Measurements from ENCODE around the gene PAK1. TPM values are rescaled to one million over a fixed set of nuclear protein-coding genes. Genes with fewer than 3 reads are reported as not detected.

Gene PAK1
- total RNA-seq, 1 experiment from 2014 or later = 26.1 TPM

GRCh38 chr11:77418155-77418970, 55.5 kb downstream of the PAK1 start:
- Histone ChIP-seq H3K4me2 (ENCODE audit: low read length) (no peak overlapping the region), H3K9ac (ENCODE audit: low read length) (no peak overlapping the region), H3K9me3 (ENCODE audit: low read length) (no peaks in the 10 kb centered on the region), H3K27me3 (ENCODE audit: low read length) (no peaks in the 10 kb centered on the region), H3K9me2 (replicated peaks; ENCODE audit: low read length) (no peaks in the 10 kb centered on the region), H3K79me2 (ENCODE audit: low read length) (no peaks in the 10 kb centered on the region), H3K4me3 (ENCODE audit: low read length) (no peak overlapping the region), H3K4me1 (ENCODE audit: insufficient read depth, low read length) (peaks cover 5% of the 10 kb centered on the region), H3K36me3 (ENCODE audit: low read depth, low read length) (no peaks in the 10 kb centered on the region), H2AFZ (ENCODE audit: low read length) (no peak overlapping the region), H4K20me1 (ENCODE audit: low read length) (no peaks in the 10 kb centered on the region), H3F3A (ENCODE audit: low read length, unreplicated experiment) (no peaks in the 10 kb centered on the region), H3K27ac (ENCODE audit: low read length) (no peak overlapping the region)
- DNase-seq = no peak
- ChIA-PET POLR2A (ENCODE audit: unreplicated experiment) (no interaction called here), CTCF (interaction anchor here (0.6 kb wide), 1 partner anchor 179 kb away, joined by 5 read pairs; no protein-coding TSS in a partner anchor)
- TF ChIP-seq, protein P1, sequence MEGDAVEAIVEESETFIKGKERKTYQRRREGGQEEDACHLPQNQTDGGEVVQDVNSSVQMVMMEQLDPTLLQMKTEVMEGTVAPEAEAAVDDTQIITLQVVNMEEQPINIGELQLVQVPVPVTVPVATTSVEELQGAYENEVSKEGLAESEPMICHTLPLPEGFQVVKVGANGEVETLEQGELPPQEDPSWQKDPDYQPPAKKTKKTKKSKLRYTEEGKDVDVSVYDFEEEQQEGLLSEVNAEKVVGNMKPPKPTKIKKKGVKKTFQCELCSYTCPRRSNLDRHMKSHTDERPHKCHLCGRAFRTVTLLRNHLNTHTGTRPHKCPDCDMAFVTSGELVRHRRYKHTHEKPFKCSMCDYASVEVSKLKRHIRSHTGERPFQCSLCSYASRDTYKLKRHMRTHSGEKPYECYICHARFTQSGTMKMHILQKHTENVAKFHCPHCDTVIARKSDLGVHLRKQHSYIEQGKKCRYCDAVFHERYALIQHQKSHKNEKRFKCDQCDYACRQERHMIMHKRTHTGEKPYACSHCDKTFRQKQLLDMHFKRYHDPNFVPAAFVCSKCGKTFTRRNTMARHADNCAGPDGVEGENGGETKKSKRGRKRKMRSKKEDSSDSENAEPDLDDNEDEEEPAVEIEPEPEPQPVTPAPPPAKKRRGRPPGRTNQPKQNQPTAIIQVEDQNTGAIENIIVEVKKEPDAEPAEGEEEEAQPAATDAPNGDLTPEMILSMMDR (conservative IDR thresholded peaks at IDR 0.05; ENCODE audit: low read depth, low read length) = no peak
- TF ChIP-seq EZH2 (IDR thresholded peaks at IDR 0.05; ENCODE audit: low read length, unreplicated experiment) (no peak), EZH2phosphoT487 (IDR thresholded peaks at IDR 0.05; ENCODE audit: borderline replicate concordance, low read length) (no peak)
- no peak for ATAC-seq
- intact Hi-C loops (cut with micrococcal nuclease) = no loop called here
- BruUV-seq (replicated peaks) = no TSS peak

DNA sequence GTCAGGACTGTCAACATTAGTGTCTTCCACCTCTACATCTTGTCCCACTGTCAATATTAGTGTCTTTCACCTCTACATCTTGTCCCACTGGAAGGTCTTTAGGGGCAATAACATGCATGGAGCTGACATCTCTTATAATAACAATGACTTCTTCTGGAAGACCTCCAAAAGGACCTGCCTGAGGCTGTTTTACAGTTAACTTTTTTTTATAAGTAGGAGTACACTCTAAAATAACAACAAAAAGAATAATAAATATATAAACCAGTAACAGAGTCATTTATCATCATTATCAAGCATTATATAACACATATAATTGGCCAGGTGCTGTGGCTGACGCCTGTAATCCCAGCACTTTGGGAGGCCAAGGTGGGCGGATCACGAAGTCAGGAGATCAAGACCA, 57.5 kb downstream of the PAK1 start:
- no TSS peak for BruUV-seq (replicated peaks)
- DNase-seq (peak; percentile 24), ATAC-seq (no peak)
- Histone ChIP-seq H3K79me2 (ENCODE audit: low read length) (no peaks in the 10 kb centered on the region), H3K27me3 (ENCODE audit: low read length) (no peaks in the 10 kb centered on the region), H3K4me2 (ENCODE audit: low read length) (no peak overlapping the region), H3K9ac (ENCODE audit: low read length) (no peak overlapping the region), H3K9me3 (ENCODE audit: low read length) (no peaks in the 10 kb centered on the region), H3K4me3 (ENCODE audit: low read length) (no peak overlapping the region), H2AFZ (ENCODE audit: low read length) (no peak overlapping the region), H3K9me2 (replicated peaks; ENCODE audit: low read length) (no peaks in the 10 kb centered on the region), H3F3A (ENCODE audit: low read length, unreplicated experiment) (no peaks in the 10 kb centered on the region), H3K27ac (ENCODE audit: low read length) (no peak overlapping the region), H3K4me1 (ENCODE audit: insufficient read depth, low read length) (peaks cover 12% of the 10 kb centered on the region), H4K20me1 (ENCODE audit: low read length) (no peaks in the 10 kb centered on the region), H3K36me3 (ENCODE audit: low read depth, low read length) (no peaks in the 10 kb centered on the region)
- CTCF ChIA-PET = no interaction called here
- intact Hi-C loops (cut with micrococcal nuclease) = no loop called here
- POLR2A ChIA-PET (ENCODE audit: unreplicated experiment) = no interaction called here
- TF ChIP-seq EZH2phosphoT487 (IDR thresholded peaks at IDR 0.05; ENCODE audit: borderline replicate concordance, low read length) (no peak), EZH2 (IDR thresholded peaks at IDR 0.05; ENCODE audit: low read length, unreplicated experiment) (no peak)
- TF ChIP-seq, protein P1 (conservative IDR thresholded peaks at IDR 0.05; ENCODE audit: low read depth, low read length) = no peak

DNA sequence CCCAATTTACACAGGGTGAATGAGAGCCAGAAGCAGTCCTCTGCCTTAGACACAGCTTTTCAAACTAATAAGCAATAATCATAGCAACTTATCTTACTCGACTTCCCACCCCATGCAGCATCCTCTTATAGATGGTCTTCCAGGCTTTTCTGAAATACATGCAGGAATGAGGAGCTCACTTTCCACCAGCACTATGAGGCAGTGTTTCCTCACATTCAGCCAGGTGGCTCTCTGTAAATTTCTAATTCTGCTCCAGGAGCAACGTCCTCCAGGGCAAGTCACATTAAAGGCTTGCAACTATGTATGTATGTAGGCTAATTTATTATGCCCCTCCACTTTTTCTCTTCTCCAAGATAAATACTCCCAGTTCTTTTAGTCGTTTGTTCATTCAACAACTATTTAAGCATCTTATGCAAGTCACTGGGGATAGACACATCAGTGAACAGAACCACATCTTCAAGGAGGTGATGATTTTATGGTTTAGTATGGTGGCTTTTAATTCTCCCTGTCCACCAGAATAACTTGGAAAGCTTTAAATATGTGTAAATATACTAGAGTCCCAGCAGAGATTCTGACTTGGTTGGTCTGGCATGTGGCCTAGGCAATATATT, 59.9 kb downstream of the PAK1 start:
- no peak overlapping the region for H3K4me2 ChIP-seq (ENCODE audit: low read length)
- H3K4me3 ChIP-seq (ENCODE audit: low read length) = no peak overlapping the region
- TF ChIP-seq, protein P1 (conservative IDR thresholded peaks at IDR 0.05; ENCODE audit: low read depth, low read length) = 0 out of 2 replicates have a peak, but pooled peaks have one; percentile 12
- TF ChIP-seq EZH2phosphoT487 (IDR thresholded peaks at IDR 0.05; ENCODE audit: borderline replicate concordance, low read length) (no peak), EZH2 (IDR thresholded peaks at IDR 0.05; ENCODE audit: low read length, unreplicated experiment) (no peak)
- H3K4me1 ChIP-seq (ENCODE audit: insufficient read depth, low read length) = peaks cover 17% of the 10 kb centered on the region
- no peaks in the 10 kb centered on the region for H3K27me3 ChIP-seq (ENCODE audit: low read length)
- no peak overlapping the region for H2AFZ ChIP-seq (ENCODE audit: low read length)
- no peaks in the 10 kb centered on the region for H3K79me2 ChIP-seq (ENCODE audit: low read length)
- H4K20me1 ChIP-seq (ENCODE audit: low read length) = no peaks in the 10 kb centered on the region
- H3K9me2 ChIP-seq (replicated peaks; ENCODE audit: low read length) = no peaks in the 10 kb centered on the region
- no peaks in the 10 kb centered on the region for H3K9me3 ChIP-seq (ENCODE audit: low read length)
- POLR2A ChIA-PET (ENCODE audit: unreplicated experiment) = no interaction called here
- CTCF ChIA-PET = interaction anchor here (1.0 kb wide), 1 partner anchor 218 kb away, joined by 4 read pairs; no protein-coding TSS in a partner anchor
- H3K27ac ChIP-seq (ENCODE audit: low read length) = no peak overlapping the region
- ATAC-seq = no peak
- BruUV-seq (replicated peaks) = no TSS peak
- no peak for DNase-seq
- no peaks in the 10 kb centered on the region for H3F3A ChIP-seq (ENCODE audit: low read length, unreplicated experiment)
- intact Hi-C loops (cut with micrococcal nuclease) = loop anchor here (5.0 kb wide), 3 partner anchors 58 to 133 kb away; partner anchors contain the start of gene PAK1
- H3K9ac ChIP-seq (ENCODE audit: low read length) = no peak overlapping the region
- H3K36me3 ChIP-seq (ENCODE audit: low read depth, low read length) = no peaks in the 10 kb centered on the region
